ENCODE results near the gene POC5.
A peak's percentile ranks its signal among the peaks of the same experiment; 100 is the strongest.

DNA sequence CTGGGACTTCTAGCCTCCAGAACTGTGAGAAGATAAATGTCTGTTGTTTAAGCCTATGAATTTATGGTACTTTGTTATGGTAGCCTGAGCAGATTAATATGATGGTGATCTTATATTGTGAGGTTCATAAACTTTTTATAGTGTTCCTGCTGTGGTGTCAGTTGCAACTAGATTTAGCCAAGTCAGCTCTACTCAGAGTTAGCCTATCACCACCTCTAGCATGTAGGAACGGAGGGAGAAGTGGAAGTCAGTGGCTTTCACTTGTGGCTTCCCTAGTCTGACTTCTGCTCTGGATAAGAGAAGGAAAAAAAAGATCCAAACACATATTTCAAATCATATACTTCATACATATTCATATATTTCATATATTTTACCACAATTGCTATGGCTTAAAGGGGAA, 6.6 kb downstream of the POC5 start:
- TF ChIP-seq EP300 (IDR thresholded peaks at IDR 0.05; ENCODE audit: low read depth in 2 of 2, low read length in 2 of 2) (no peak), EP300 (CRISPR knock-in tag; IDR thresholded peaks at IDR 0.05; ENCODE audit: borderline replicate concordance) (no peak), CTCF (CRISPR knock-in tag; IDR thresholded peaks at IDR 0.05) (no peak), ZFP91 (CRISPR knock-in tag; IDR thresholded peaks at IDR 0.05; ENCODE audit: borderline replicate concordance) (no peak), PLSCR1 (CRISPR knock-in tag; IDR thresholded peaks at IDR 0.05; ENCODE audit: borderline replicate concordance) (no peak), MAFK (conservative IDR thresholded peaks at IDR 0.05 in 1 of 2, IDR thresholded peaks at IDR 0.05 in 1 of 2; ENCODE audit: low read length in 2 of 2) (peak in 1 of 2 experiments; percentile 43; a peak in 2 of 4 replicates), HNF4G (IDR thresholded peaks at IDR 0.05; ENCODE audit: borderline replicate concordance, low read depth, low read length) (no peak), HNF4G (CRISPR knock-in tag; IDR thresholded peaks at IDR 0.05; ENCODE audit: borderline replicate concordance, low read depth) (no peak), NR2F1 (CRISPR knock-in tag; IDR thresholded peaks at IDR 0.05) (no peak)
